ENCODE results near the gene TEKTIP1. TPM values are rescaled to one million over a fixed set of nuclear protein-coding genes. Genes with fewer than 3 reads are reported as not detected.

The TEKTIP1 gene
- total RNA-seq, 4 donors from 2014 or later, result 1.8 to 4.1 TPM; not detected in 2

DNA sequence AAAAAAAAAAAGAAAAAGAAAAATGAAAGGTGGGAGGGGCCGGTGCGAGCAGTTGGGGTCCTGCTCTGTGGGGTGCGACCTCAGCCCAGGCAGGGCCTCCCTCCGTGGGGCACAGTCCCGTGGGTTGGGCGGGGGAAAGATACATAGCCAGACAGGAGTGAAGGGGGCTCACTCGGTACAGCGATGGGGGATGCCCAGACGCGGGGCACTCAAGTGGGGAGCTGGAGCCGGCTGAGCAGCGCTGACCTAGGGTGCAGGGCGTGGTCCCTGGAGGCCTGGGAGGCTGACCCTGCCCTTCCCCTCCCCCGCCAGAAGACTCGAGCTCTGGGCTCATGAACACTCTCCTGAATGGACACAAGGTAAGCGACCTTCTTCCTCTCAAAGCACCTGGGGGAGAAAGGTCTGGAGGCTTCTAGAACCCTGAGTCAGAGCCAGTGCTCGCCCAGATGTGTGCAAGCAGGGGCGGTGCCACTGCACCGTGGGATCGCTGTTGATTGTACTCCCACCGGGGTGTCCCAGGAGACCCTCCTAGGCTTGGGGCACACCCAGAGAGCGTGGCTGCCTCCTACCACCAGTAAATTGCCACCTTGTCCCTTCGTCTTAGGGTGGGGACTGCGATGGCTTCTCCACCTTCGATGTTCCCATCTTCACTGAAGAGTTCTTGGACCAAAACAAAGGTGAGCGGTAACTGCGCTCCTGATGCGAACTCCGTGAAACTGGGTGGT, 37.1 kb downstream of the TEKTIP1 start:
- TF ChIP-seq, protein P1, sequence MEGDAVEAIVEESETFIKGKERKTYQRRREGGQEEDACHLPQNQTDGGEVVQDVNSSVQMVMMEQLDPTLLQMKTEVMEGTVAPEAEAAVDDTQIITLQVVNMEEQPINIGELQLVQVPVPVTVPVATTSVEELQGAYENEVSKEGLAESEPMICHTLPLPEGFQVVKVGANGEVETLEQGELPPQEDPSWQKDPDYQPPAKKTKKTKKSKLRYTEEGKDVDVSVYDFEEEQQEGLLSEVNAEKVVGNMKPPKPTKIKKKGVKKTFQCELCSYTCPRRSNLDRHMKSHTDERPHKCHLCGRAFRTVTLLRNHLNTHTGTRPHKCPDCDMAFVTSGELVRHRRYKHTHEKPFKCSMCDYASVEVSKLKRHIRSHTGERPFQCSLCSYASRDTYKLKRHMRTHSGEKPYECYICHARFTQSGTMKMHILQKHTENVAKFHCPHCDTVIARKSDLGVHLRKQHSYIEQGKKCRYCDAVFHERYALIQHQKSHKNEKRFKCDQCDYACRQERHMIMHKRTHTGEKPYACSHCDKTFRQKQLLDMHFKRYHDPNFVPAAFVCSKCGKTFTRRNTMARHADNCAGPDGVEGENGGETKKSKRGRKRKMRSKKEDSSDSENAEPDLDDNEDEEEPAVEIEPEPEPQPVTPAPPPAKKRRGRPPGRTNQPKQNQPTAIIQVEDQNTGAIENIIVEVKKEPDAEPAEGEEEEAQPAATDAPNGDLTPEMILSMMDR (IDR thresholded peaks at IDR 0.05; ENCODE audit: low read depth), result no peak

DNA sequence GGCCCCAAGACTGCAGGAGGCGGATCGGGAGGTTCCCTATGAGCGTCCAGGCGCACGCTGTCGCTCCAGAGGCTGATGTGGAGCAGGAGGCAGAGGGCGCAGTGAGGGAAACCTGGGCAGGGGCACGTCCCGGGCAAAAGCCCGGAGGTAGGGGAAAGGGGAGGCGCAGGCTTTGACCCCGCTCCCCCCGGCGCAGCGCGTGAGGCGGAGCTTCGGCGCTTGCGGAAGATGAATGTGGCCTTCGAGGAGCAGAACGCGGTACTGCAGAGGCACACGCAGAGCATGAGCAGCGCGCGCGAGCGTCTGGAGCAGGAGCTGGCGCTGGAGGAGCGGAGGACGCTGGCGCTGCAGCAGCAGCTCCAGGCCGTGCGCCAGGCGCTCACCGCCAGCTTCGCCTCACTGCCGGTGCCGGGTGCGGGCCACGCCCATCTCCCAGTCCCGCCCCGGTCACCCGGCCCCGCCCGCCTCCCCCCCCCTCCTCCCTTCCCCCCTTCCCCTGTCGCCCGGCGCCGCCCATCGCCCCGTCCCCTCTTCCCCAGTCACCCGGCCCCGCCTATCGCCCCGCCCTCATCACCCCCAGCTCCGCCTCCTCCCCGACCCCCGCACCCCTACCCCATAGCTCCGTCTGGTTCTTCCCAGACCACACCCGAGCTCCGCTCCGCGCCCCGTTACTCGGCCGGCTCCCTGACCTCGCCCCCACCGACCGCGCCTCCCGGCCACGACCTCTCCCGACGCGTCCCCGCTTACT, 37.9 kb downstream of the TEKTIP1 start:
- TF ChIP-seq, protein P1 (IDR thresholded peaks at IDR 0.05; ENCODE audit: low read depth), result no peak

DNA sequence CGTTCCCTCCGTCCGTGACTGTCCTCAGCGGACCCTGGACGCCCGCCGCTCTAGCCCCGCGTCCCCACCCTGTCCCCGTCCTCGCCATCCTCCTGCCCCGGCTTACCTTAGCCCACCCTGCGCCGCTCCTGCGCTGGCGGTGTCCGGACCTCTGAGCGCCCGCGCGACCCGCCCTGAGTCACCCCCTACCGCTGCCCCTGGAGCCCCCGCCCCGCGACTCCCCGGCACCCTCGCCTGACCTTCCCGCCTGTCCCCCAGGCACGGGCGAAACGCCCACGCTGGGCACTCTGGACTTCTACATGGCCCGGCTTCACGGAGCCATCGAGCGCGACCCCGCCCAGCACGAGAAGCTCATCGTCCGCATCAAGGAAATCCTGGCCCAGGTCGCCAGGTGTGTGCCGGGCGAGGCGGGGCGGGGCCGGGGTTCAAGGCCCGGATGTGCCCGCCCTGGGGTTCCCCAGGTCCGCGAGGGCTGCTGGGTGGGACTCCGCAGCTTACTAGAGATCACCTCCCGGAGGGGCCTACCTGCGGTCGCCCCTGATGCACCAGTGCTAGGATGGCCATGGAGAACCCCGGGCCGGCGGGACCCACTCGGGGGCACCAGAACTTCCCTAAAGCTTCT, 38.9 kb downstream of the TEKTIP1 start:
- TF ChIP-seq, protein P1 (IDR thresholded peaks at IDR 0.05; ENCODE audit: low read depth), result no peak

DNA sequence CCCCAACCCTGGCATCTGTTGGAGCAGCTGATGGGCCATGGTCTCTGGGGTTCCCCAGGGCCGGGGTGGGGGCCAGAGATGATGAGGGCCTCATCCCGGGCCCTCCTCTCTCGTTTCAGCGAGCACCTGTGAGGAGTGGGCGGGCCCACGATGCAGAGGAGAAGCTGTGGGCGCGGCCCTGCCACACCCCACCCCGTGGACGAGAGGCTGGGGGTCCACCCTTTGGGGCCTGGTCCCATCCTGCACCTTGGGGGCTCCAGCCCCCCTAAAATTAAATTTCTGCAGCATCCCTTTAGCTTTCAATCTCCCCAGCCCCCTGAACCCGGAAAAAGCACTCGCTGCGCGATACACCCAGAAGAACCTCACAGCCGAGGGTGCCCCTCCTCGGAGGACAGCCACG, 39.4 kb downstream of the TEKTIP1 start:
- TF ChIP-seq, protein P1 (IDR thresholded peaks at IDR 0.05; ENCODE audit: low read depth), result no peak

DNA sequence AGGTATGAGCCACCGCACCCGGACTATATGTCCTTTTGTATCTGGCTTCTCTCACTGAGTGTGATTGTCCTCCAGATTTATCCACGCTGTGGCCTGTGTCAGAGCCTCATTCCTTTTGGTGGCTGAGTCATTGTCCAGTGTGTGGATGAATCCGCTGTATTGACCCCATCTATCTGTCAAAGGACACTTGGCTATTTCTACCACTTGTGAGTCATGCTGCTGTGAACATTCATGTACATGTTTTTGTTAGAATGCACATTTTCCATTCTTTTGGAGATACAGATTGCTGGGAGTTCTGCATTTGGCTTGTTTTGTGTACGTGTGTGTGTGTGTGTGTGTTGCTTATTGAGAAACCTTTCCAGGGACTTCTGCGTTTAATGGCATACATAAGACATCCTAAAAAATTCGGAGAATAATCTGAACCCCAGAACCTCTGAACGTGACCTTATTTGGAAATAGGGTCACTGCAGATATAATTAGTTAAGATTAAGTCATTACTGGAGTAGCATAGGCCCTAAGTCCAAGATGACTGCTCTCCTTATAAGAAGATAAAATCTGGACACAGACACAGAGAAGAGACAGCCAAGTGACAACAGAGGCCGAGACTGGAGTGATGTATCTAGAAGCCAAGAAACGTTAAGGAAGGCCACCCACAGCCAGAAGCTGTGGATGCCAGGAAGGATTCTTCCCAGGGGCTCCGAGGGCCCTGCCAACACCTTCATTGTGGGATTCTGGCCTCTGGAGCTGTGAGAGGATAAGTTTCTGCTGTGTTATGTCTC, 41.4 kb downstream of the TEKTIP1 start:
- TF ChIP-seq, protein P1 (IDR thresholded peaks at IDR 0.05; ENCODE audit: low read depth), result no peak

DNA sequence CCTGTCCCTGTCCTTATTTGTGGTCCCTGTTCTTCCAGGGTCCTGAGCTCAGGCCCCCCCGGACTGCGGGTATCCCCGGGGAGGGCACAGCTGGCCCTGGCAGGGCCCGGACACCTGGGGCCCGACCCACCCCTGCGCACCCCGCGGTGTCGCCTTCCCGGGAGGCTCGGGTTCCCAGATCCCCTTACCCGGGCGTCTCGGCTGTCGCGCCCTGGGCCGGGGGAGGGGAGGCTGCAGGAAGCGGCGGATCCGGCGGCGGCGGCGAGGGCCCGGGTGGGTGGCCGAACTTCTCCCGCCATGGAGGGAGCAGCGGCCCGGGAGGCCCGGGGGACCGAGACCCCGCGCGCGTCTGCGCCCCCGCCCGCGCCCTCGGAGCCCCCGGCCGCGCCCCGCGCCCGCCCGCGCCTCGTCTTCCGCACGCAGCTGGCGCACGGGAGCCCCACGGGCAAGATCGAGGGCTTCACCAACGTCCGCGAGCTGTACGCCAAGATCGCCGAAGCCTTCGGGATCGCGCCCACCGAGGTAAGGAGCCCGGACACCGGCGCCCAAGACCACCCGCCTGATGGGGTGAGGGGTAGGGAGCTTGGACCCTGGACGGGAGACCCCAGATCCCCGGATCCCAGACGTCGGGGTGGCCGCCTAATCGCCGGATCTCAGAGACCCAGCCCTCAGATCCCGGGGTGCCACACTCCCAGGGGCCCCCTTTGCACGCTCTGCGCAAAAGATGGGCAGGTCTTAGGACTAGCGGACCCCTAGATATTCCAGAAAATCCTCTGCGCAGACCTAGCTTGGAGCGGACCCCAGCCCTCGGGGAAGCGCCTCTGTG, 46.5 kb downstream of the TEKTIP1 start, which contains the start of gene GIPC3:
Gene GIPC3 (plus strand): TSS at position 178 of the 826 bp plus-strand sequence. CDS start 120 bp downstream, at position 298.
- TF ChIP-seq, protein P1 (IDR thresholded peaks at IDR 0.05; ENCODE audit: low read depth), result no peak

Data from subcutaneous adipose tissue (tissue), 4 donors.